ENCODE data around the gene CCDC197.
A peak's percentile ranks its signal among the peaks of the same experiment; 100 is the strongest.

Gene CCDC197

GRCh38 chr14:94000267-94000666 is 3.2 kb downstream of the CCDC197 start:
- DNase-seq (ENCODE audit: low spot score): no peak

DNA sequence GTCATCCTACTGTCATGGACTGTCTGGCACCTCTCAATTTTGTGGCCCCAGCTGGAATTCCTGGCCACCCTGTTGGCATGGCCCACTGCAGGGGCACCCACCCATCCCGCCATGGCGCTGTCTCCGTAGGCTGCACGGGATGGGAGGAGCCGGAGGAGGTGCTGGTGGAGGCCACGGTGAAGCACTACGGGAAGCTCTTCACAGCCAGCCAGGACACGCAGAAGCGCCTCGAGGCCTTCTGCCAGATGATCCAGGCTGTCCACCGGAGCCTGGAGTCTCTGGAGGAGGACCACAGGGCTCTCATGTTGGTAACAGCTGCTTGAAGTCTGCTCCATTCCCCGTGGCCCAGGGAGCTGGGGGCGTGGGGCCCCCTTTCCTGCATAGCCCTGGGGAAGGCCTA is 3.9 kb downstream of the CCDC197 start:
- DNase-seq (ENCODE audit: low spot score): no peak

GRCh38 chr14:94001501-94002396 is 4.6 kb downstream of the CCDC197 start:
- DNase-seq (ENCODE audit: low spot score): peak; percentile 63

- DNase-seq (ENCODE audit: low spot score): no peak
Measured at GRCh38 chr14:94003397-94003796, 6.3 kb downstream of the CCDC197 start.

- DNase-seq (ENCODE audit: low spot score): no peak
Measured at GRCh38 chr14:94004015-94004414, 6.9 kb downstream of the CCDC197 start.

DNA sequence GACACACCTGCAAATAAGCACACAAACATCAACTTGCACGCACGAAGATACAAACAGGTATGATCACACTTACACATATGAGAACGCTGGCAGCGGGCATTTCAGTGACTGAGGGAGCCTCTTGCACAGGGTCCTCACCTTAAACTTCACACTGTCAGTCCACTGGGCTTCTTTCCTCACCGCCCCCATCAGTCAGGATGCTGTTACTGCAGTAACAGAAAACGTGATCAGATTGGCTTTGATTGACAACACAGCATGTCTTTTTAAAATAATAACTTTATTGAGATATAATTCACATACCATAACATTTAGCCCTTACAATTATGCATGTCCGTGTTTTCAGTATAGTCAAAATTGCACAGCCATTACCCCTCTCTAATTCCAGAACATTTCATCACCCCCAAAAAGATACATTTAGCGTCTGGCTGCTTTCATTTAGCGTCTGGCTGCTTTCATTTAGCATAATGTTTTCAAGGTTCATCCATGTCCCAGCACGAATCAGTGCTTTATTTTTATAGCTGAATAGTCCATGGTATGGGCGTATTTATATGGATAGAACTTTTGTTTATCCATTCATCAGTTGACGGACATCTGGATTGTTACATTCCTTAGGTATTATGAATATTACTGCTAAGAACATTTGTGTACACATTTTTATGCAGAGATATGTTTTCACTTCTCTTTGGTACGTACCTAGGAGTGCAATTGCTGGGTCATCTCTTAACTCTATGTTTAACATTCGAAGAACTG is 8.4 kb downstream of the CCDC197 start:
- DNase-seq (ENCODE audit: low spot score): no peak

DNA sequence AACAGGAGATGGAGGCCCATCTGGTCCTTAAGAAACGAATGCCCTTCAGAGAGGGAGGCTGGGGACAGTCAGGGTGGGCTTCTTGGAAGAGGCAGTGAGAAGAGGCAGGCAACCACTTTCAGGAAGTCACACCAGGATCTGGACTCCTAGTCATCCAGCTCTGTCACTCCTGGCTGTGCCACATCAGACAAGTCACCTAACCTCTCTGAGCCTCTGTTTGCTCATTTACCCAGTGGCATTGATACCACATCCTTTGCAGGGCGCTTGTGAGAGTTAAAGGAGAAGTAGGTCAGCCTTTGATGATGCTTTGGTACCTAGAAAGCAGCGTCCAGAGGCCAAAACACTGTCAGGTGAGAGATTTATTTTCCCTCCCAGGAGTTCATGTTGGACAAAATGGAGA is 11.1 kb downstream of the CCDC197 start:
- DNase-seq (ENCODE audit: low spot score): no peak

GRCh38 chr14:94009767-94010166 is 12.7 kb downstream of the CCDC197 start:
- DNase-seq (ENCODE audit: low spot score): no peak

DNA sequence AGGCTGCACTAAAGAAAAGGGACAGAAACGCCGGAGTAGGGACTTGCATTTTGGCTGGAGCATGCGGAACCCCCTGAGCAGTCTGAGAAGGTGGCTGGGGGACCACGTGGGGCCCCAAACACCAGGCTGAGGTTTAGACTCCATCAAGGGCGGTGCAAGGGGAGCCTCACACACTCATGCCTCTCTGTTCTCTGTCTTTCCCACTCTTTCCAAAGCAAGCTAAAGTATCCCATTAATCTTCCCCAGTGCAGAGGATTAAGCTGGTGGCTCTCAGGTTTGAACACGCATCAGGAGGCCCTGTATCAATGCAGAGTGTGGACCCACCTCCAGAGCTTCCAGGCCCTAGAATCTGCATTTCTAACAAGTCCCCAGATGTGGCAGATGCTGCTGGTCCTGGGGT is 13.5 kb downstream of the CCDC197 start:
- DNase-seq (ENCODE audit: low spot score): no peak

DNA sequence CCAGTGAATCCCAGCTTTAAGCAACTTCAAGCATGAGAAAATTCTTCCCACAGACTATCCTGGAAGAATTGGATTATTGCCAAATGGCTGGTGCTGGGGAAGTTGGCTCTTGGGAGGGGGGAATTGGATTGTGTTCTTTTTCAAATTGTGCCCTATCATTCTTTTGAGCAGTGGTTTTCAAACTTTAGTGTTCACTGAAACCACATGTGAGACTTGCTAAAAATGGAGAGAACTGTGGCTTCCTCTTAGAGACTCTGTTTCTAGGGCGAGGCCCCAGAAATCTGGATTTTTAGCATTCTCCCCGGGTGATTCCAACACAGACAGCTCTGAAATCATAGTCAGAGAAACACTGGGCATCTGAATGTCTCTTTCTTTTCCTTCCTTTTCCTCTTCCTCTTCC is 14.7 kb downstream of the CCDC197 start:
- peak; percentile 44 for DNase-seq (ENCODE audit: low spot score)

DNA sequence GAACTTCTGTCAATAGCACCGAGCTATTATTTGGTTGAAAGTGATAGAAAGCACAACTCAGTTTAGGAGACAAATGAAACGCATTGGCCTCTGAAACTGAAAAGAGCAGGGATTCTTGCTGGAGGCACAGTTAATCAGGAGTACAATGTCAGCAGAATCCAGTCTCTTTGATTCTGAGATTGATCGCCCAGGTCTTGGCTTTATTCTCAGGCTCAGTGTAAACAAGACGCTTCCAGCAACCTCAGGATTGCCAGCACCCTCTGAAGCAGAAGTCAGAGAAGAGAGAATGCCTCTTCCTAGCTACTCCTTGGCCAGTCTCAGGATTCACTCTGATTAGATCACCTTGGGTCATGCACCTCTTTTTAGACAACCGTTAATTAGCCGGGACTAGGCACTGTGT is 17.3 kb downstream of the CCDC197 start:
- no peak for DNase-seq (ENCODE audit: low spot score)

DNA sequence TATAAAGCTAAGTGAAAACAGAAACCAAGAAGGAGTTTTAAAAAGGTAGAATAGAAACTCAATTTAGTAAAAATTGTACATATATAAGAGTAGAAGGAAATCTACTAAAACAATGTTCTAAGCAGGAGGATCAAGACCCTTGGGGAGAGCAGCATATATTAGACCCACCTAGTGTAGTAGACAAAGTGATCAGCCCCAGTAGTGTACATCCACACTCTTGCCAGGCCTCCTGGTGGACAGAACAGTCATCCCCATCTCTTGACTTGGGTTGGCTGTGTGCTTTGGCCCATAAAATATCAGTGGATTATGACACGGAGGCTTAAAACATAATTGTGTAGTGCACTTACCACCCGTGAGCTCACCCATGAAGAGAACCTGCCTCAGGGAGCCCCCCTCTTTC is 18.1 kb downstream of the CCDC197 start:
- no peak for DNase-seq (ENCODE audit: low spot score)

GRCh38 chr14:94016446-94016976 is 19.4 kb downstream of the CCDC197 start:
- no peak for DNase-seq (ENCODE audit: low spot score)

GRCh38 chr14:94018308-94018707 is 21.2 kb downstream of the CCDC197 start:
- DNase-seq (ENCODE audit: low spot score): no peak

DNA sequence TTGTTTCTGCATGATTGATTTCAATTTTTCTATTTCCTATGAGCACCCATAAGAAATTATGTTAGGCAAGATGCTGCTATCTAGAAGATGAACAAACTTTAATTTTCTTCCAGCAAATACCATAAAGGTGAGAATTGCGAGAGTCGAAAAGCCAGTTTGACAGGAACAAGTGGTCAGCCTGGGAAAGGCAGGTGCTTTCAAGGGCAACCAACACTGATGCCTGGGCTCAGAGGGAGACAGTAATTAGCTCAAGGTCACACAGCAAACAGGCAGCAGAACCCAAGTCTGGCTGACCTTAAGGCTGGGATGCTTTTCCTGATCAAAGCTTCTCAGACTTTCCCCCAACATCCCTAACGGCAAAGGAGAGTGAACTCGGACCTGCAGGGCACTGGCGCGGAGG is 22.2 kb downstream of the CCDC197 start:
- DNase-seq (ENCODE audit: low spot score): no peak

DNA sequence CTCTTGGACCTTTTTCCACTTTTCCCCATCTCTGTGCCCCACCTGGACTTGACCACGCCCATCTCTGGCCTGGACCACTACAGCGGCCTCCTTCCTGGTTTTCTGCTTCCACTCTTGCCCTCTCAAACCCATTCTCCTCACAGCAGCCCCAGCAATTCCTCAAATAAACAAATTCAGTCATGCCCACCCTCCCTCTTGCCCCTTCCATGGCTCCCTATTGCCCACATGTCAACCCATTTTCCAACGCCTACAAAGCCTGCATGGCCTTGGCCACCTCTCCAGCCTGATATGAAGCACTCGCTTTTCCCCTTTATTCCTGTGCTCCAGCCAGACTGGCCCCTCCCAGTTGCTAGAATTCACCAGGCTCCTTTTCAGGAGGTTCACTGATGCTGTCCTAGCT is 23.2 kb downstream of the CCDC197 start:
- DNase-seq (ENCODE audit: low spot score): no peak

DNA sequence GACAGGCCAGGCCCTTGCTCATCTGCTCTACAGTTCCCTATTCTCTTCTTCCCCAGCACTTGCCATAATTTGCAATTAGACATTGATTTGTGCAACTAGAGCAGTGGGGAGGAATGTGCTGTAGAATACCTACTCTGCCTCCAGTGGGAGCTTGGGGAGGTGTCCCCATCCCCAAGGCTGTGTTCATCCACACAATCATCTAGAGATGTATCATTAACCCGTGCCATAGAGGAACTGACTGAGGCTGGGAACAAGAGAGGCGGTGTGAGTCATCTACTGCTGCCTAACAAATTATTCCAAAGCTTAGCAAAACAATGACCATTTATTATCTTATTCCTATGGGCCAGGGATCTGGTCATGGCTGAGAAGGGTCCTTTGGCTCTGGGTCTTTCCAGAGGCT is 23.9 kb downstream of the CCDC197 start:
- DNase-seq (ENCODE audit: low spot score): no peak

- no peak for DNase-seq (ENCODE audit: low spot score)
Measured at GRCh38 chr14:94021416-94022157, 24.5 kb downstream of the CCDC197 start.

GRCh38 chr14:94022532-94023411 is 25.7 kb downstream of the CCDC197 start:
- no peak for DNase-seq (ENCODE audit: low spot score)

GRCh38 chr14:94024549-94024948 is 27.4 kb downstream of the CCDC197 start:
- DNase-seq (ENCODE audit: low spot score): no peak

DNA sequence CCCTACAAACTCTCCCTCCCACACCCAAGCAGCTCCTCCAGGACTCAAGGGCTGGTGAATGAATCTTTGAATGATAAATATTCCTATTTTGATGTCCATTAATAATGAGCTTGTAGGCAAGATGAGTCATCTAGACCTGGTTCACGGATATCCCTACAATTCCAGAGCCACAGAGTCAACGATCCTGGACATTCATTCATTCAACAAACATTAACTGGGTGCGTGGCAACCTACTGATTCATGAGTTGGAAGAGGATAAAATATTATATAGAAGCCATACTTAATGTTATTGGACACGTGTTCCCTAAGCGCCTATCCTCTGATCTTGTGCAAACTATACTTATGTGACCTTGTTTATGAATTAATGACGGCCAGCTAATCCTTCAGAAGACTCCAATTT is 28.6 kb downstream of the CCDC197 start:
- DNase-seq (ENCODE audit: low spot score): no peak

Measured in CD4-positive, alpha-beta T cell treated with Interleukin-6 at 100 ng/mL for 8 hours (primary cell).